ENCODE data around the gene RNF130. TPM values are rescaled to one million over a fixed set of nuclear protein-coding genes. Genes with fewer than 3 reads are reported as not detected.

RNF130 gene
- total and polyA plus RNA-seq, 4 donors: 75.9 to 123 (median 90.8) TPM

DNA sequence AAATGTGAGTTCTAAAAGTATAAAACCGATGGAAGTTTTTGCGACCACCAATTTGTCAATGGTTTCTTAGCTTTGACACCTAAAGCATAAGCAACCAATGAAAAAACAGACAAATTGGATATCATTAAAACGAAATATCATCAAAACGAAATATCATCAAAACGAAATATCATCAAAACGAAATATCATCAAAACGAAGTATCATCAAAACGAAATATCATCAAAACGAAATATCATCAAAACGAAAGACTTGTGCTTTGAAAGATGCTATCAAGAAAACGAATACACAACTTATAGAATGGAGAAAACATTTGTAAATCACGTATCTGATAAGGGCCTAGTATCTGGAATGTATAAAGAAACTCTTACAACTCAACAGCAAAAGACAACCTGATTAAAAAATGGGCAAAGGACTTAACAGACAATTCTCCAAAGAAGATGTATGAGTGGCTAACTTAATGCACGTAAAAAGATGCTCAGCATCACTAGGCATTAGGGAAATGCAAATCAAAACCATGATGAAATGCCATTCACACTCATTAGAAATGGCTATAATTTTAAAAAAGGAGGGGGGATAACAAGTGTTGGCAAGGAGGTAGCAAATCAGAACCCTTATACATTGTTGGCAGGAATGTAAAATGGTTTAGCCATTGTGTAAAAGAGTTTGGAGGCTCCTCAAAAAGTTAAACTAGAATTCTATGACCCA lies 134.4 kb downstream of the RNF130 start:
- H3K9ac ChIP-seq (ENCODE audit: insufficient read depth in 1 of 2, low read length in 2 of 2): no peak overlapping the region
- no peaks in the 10 kb centered on the region for H3K9me3 ChIP-seq (ENCODE audit: control insufficient read depth in 4 of 4, insufficient read depth in 3 of 4, low read length in 3 of 4)
- no peak overlapping the region for H3K27ac ChIP-seq (ENCODE audit: low read depth in 1 of 2, low read length in 1 of 2)
- H3K36me3 ChIP-seq (ENCODE audit: control insufficient read depth in 4 of 4, insufficient read depth in 4 of 4, low read length in 4 of 4): no peaks in the 10 kb centered on the region
- no peak overlapping the region for H3K4me3 ChIP-seq
- no peaks in the 10 kb centered on the region for H3K27me3 ChIP-seq (ENCODE audit: control insufficient read depth in 3 of 3, insufficient read depth in 3 of 3, low read length in 2 of 3)
- 92 to 98% methylated on average over 13 of the region's 13 CpGs for WGBS, 2 donors
- ATAC-seq (ENCODE audit: insufficient read depth, low FRiP score) (no peak), DNase-seq (no peak)
- H3K4me1 ChIP-seq (ENCODE audit: control insufficient read depth in 5 of 5, insufficient read depth in 5 of 5, low read length in 5 of 5): no peaks in the 10 kb centered on the region
- no peak for TF ChIP-seq CTCF (IDR thresholded peaks at IDR 0.05; ENCODE audit: control extremely low read depth, extremely low read depth)

- Histone ChIP-seq H3K4me3 (no peak overlapping the region), H3K27me3 (ENCODE audit: control insufficient read depth in 3 of 3, insufficient read depth in 3 of 3, low read length in 2 of 3) (no peaks in the 10 kb centered on the region), H3K27ac (ENCODE audit: low read depth in 1 of 2, low read length in 1 of 2) (no peak overlapping the region), H3K9me3 (ENCODE audit: control insufficient read depth in 4 of 4, insufficient read depth in 3 of 4, low read length in 3 of 4) (no peaks in the 10 kb centered on the region), H3K36me3 (ENCODE audit: control insufficient read depth in 4 of 4, insufficient read depth in 4 of 4, low read length in 4 of 4) (no peaks in the 10 kb centered on the region), H3K9ac (ENCODE audit: insufficient read depth in 1 of 2, low read length in 2 of 2) (no peak overlapping the region), H3K4me1 (ENCODE audit: control insufficient read depth in 5 of 5, insufficient read depth in 5 of 5, low read length in 5 of 5) (no peaks in the 10 kb centered on the region)
- ATAC-seq (ENCODE audit: insufficient read depth, low FRiP score) (no peak), DNase-seq (no peak)
- TF ChIP-seq CTCF (IDR thresholded peaks at IDR 0.05; ENCODE audit: control extremely low read depth, extremely low read depth): no peak
- WGBS, 2 donors: 92 to 97% methylated on average over 8 of the region's 8 CpGs
These were observed 140.6 kb downstream of the RNF130 start for GRCh38 chr5:179930788-179931473.

DNA sequence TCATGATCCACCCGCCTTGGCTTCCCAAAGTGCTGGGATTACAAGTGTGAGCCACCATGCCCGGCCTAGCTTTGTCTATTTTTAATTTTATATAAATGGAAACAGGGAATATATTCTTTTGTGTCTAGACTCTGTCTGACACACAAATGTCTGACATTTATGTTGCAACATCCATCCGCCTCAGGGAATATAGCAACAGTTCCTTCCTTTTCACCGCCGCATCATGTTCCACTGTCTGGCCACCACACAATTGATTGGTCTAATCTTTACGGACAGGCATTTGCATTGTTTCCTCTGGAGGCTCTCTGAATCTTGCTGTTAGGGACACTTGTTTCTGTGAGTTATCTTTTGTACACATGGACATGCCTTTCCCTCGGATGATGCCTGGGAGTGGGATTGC lies 143.7 kb downstream of the RNF130 start:
- ATAC-seq (ENCODE audit: insufficient read depth, low FRiP score): no peak
- Histone ChIP-seq H3K27me3 (ENCODE audit: control insufficient read depth in 3 of 3, insufficient read depth in 3 of 3, low read length in 2 of 3) (no peaks in the 10 kb centered on the region), H3K4me3 (no peak overlapping the region), H3K9ac (ENCODE audit: insufficient read depth in 1 of 2, low read length in 2 of 2) (no peak overlapping the region), H3K36me3 (ENCODE audit: control insufficient read depth in 4 of 4, insufficient read depth in 4 of 4, low read length in 4 of 4) (no peaks in the 10 kb centered on the region), H3K27ac (ENCODE audit: low read depth in 1 of 2, low read length in 1 of 2) (no peak overlapping the region), H3K4me1 (ENCODE audit: control insufficient read depth in 5 of 5, insufficient read depth in 5 of 5, low read length in 5 of 5) (no peaks in the 10 kb centered on the region), H3K9me3 (ENCODE audit: control insufficient read depth in 4 of 4, insufficient read depth in 3 of 4, low read length in 3 of 4) (no peaks in the 10 kb centered on the region)
- 55 to 77% methylated on average over 7 of the region's 7 CpGs for WGBS, 2 donors
- no peak for TF ChIP-seq CTCF (IDR thresholded peaks at IDR 0.05; ENCODE audit: control extremely low read depth, extremely low read depth)
- DNase-seq: no peak
